ENCODE measurements around the gene CLCN7. TPM values are rescaled to one million over a fixed set of nuclear protein-coding genes. Genes with fewer than 3 reads are reported as not detected.
A peak's percentile ranks its signal among the peaks of the same experiment; 100 is the strongest.
"Not testable (repeated sequence)": the region's sequence is repeated elsewhere in the genome, so short reads cannot be mapped to it uniquely, and the experiment has no call there.

Gene CLCN7
- total RNA-seq, 1 donor from 2014 or later, result 99.1 TPM

DNA sequence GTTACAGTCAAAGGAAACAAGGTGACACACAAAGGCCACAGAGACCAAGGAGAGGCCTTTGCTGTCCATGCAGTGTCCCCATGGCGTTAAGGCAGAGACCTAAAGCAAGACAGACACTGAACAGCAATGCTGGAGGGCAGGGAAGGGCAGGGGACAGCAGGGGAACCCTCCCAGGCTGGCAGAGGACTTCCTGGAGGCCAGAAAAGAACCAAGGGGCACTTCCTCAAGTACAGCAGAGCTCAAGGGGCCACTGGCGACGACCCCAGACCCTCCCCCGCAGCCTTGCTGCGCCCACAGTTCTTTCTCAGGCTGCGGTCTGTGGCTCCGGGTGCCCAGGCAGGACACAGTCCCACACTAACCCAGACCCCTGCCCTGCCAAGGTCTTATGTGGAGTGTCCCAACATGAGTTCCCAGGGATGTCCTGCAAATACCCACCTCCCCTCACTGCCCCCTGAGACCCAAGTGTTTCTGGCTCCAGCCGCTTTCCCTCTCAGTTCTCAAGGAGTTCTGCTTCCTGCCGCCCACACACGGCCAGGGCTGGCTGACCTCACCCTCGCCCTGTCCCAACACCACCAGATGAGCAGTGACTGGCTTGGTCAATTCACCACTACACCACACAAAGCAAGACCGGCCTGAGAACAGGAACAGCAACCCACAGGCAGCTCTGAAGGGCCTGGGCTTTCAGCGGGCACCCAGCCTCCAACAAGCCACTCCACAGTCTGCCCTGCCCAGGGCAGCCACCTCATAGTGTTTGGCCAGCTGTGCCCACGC, 4.2 kb downstream of the CLCN7 start:
- no peak for DNase-seq (ENCODE audit: low spot score)
- Mint-ChIP-seq H3K4me3 (ENCODE audit: unreplicated experiment) (peak overlapping the region; percentile 39), H3K4me1 (ENCODE audit: unreplicated experiment) (peaks cover 32% of the 10 kb centered on the region), H3K36me3 (ENCODE audit: low read depth, unreplicated experiment) (no peaks in the 10 kb centered on the region), H3K27me3 (ENCODE audit: unreplicated experiment) (peaks cover 9% of the 10 kb centered on the region), H3K27ac (ENCODE audit: unreplicated experiment) (peak overlapping the region; percentile 92), H3K9me3 (ENCODE audit: unreplicated experiment) (no peaks in the 10 kb centered on the region)
- TF ChIP-seq, protein P1, sequence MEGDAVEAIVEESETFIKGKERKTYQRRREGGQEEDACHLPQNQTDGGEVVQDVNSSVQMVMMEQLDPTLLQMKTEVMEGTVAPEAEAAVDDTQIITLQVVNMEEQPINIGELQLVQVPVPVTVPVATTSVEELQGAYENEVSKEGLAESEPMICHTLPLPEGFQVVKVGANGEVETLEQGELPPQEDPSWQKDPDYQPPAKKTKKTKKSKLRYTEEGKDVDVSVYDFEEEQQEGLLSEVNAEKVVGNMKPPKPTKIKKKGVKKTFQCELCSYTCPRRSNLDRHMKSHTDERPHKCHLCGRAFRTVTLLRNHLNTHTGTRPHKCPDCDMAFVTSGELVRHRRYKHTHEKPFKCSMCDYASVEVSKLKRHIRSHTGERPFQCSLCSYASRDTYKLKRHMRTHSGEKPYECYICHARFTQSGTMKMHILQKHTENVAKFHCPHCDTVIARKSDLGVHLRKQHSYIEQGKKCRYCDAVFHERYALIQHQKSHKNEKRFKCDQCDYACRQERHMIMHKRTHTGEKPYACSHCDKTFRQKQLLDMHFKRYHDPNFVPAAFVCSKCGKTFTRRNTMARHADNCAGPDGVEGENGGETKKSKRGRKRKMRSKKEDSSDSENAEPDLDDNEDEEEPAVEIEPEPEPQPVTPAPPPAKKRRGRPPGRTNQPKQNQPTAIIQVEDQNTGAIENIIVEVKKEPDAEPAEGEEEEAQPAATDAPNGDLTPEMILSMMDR (IDR thresholded peaks at IDR 0.05; ENCODE audit: unreplicated experiment), result no peak

DNA sequence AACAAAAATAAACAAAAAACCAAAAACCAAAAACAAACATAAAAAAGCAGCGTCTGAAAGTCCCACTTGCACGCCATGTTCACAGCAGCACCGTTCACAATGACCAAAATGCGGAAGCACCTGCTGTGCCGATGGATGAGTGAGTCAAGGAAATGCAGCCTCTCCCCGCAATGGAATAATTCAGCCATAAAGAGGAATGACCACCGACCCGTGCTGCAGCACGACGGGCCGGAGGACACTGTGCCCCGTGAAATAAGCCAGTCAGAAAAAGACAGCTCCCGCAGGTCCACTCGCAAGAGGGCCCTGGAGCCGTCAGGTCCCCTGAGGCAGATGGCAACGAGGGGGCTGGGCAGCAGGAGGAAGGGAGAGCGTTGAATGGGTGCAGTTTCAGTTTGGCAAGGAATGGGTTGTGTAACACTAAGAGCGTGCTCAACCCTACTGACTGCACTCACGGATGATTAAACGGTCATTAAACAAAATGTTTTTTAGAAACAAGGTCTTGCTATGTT, 5.1 kb downstream of the CLCN7 start:
- Mint-ChIP-seq H3K4me1 (ENCODE audit: unreplicated experiment) (peaks cover 28% of the 10 kb centered on the region), H3K36me3 (ENCODE audit: low read depth, unreplicated experiment) (peaks cover 3% of the 10 kb centered on the region), H3K9me3 (ENCODE audit: unreplicated experiment) (no peaks in the 10 kb centered on the region), H3K27ac (ENCODE audit: unreplicated experiment) (no peak overlapping the region), H3K4me3 (ENCODE audit: unreplicated experiment) (peak overlapping the region; percentile 38), H3K27me3 (ENCODE audit: unreplicated experiment) (peaks cover 9% of the 10 kb centered on the region)
- TF ChIP-seq, protein P1 (IDR thresholded peaks at IDR 0.05; ENCODE audit: unreplicated experiment), result no peak
- DNase-seq (ENCODE audit: low spot score), result no peak

DNA sequence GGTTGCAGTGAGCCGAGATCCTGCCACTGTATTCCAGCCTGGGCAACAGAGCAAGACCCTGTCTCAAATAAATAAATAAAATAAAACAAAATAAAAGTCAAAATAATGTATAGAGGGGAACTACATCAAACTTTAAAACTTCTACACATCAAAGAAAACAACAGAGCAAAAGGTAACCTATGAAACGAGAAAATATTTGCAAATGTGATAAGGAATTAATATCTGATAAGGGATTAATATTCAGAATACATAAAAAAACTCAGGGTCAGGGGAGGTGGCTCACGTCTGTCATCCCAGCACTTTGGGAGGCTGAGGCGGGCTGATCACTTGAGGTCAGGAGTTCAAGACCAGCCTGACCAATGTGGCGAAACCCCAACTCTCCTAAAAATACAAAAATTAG, 5.7 kb downstream of the CLCN7 start:
- H3K4me3 Mint-ChIP-seq (ENCODE audit: unreplicated experiment); DNase-seq (ENCODE audit: low spot score); H3K9me3 Mint-ChIP-seq (ENCODE audit: unreplicated experiment); H3K27ac Mint-ChIP-seq (ENCODE audit: unreplicated experiment); H3K27me3 Mint-ChIP-seq (ENCODE audit: unreplicated experiment); H3K36me3 Mint-ChIP-seq (ENCODE audit: low read depth, unreplicated experiment): not testable (repeated sequence)
- peaks cover 27% of the 10 kb centered on the region for H3K4me1 Mint-ChIP-seq (ENCODE audit: unreplicated experiment)

DNA sequence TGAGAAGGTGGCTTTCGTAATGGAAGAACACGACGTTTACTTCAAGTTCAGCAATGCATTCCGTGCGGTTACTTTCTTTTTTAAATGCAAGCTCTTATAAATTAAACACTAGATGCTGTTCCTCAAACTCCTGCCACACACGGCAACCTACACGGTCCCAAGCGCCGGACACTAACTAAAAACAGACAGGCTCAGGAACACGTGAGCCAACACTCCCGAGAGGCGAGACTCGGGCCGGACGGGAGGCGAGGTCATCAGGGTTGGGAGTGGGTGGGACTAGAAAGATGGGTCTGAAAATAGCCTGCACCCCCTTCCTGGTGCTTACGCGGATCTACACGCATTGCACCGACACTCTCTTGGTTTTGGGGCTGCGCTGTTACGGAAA, 6.4 kb downstream of the CLCN7 start:
- no peak for DNase-seq (ENCODE audit: low spot score)
- H3K27me3 Mint-ChIP-seq (ENCODE audit: unreplicated experiment), result peaks cover 8% of the 10 kb centered on the region
- TF ChIP-seq, protein P1 (IDR thresholded peaks at IDR 0.05; ENCODE audit: unreplicated experiment), result no peak
- peaks cover 7% of the 10 kb centered on the region for H3K36me3 Mint-ChIP-seq (ENCODE audit: low read depth, unreplicated experiment)
- H3K27ac Mint-ChIP-seq (ENCODE audit: unreplicated experiment), result no peak overlapping the region
- no peaks in the 10 kb centered on the region for H3K9me3 Mint-ChIP-seq (ENCODE audit: unreplicated experiment)
- H3K4me1 Mint-ChIP-seq (ENCODE audit: unreplicated experiment), result peaks cover 25% of the 10 kb centered on the region
- H3K4me3 Mint-ChIP-seq (ENCODE audit: unreplicated experiment), result no peak overlapping the region

DNA sequence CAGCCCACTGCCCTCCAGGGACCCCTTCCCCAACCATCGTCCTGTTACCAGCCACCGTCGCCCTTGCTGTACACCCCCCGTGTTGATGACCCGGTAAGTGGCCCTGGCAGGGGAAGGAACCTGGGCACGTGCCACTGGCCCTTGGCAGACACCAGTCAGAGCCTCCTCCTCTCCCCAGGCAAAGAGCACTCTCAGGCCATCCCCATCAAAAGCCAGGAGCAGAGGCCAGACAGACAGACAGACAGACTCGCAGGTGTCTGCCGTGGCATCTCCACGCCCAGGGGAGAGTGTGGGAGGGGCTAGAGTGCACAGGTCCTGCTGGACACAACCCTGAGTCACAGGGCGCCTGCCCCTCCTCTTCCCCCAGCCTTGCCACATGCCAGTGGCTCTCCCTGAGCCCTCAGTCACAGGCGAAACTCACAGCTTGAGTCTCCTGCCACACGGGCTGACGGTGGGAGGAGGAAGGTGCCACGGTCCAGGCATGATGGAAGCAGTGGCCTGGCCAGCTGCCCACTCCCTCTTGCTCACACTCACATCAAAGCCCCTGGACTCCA, 7.8 kb downstream of the CLCN7 start:
- Mint-ChIP-seq H3K4me1 (ENCODE audit: unreplicated experiment) (peaks cover 20% of the 10 kb centered on the region), H3K36me3 (ENCODE audit: low read depth, unreplicated experiment) (peaks cover 7% of the 10 kb centered on the region)
- TF ChIP-seq, protein P1 (IDR thresholded peaks at IDR 0.05; ENCODE audit: unreplicated experiment), result no peak

More for the DNA sequence above, 7.8 kb downstream of the CLCN7 start:
- Mint-ChIP-seq H3K9me3 (ENCODE audit: unreplicated experiment) (no peaks in the 10 kb centered on the region), H3K27ac (ENCODE audit: unreplicated experiment) (peak overlapping the region; percentile 36), H3K27me3 (ENCODE audit: unreplicated experiment) (peaks cover 4% of the 10 kb centered on the region), H3K4me3 (ENCODE audit: unreplicated experiment) (no peak overlapping the region)
- DNase-seq (ENCODE audit: low spot score), result no peak

Measured in endothelial cell (in vitro differentiated cells).